Raji (cell line): Measurements from ENCODE around the gene ADAM12.

Source experiments
- POLR2A ChIP-seq: IDR thresholded peaks from 2 replicates; pipeline ENCODE4 v1.6.1; 2011; ENCODE audit warnings: low read depth, low read length, control low read depth; ENCODE audit not compliant: insufficient read depth

The ADAM12 gene

DNA sequence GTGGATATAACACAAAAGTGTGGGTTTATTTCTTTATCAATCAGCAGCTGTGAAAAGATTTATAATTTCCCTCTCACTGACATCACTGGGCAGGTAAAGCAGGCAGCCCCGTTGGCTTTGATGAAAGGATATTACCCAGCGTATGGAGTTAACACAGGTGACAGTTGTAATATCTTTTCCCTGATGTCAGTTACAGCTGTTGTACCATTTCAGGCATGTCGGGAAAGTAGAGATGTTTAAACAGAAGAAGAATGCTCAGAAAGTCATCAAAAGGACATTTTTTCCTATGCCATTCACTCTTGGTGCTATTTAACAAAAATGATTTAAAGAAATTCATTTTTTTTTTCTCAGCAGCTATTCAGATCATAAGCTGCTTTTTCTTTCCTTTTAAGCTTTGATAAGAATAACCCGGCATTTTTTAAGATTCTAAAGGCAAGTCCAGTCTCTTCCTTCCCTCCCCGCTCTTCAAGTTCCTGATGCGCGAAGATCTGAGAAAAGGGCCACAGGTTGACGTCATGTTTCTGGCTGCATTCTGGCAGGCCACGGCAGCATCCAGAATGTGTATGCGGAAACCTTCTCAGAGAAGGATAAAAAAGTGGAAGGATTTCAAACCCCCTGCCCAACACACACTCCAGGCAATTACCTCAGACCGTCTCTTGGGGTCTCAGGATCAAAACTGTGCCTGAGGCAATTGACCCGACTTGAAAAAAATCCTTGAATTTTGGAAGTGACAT lies 32.5 kb upstream of the ADAM12 start:
- TF ChIP-seq POLR2A = no peak

- TF ChIP-seq POLR2A = no peak
Observed at GRCh38 chr10:126417220-126417825, 29.0 kb upstream of the ADAM12 start.

DNA sequence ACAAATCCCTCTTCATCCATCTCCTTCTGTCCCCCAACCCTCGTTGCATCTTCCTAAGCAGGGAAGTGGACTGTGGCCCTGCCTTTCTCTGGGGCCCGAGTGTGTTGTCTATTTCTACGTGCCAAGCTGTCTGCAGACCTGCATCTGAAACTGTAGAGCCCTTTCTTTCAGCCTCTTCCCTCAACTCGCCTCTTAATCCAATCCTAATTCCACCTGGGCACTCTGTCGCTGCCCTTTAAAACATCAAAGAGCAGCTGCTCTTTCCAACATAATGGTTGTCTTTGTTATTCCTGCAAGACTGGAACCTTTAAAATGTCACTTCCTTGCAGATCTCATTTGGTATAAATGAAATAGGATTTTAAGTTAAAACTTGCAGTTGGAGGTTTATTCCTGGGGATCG lies 21.5 kb upstream of the ADAM12 start:
- no peak for TF ChIP-seq POLR2A

- no peak for TF ChIP-seq POLR2A
Observed at GRCh38 chr10:126408953-126409641, 20.8 kb upstream of the ADAM12 start.

GRCh38 chr10:126407831-126408230 lies 19.6 kb upstream of the ADAM12 start:
- TF ChIP-seq POLR2A = no peak

- TF ChIP-seq POLR2A = no peak
Observed at GRCh38 chr10:126405239-126405775, 17.0 kb upstream of the ADAM12 start.

DNA sequence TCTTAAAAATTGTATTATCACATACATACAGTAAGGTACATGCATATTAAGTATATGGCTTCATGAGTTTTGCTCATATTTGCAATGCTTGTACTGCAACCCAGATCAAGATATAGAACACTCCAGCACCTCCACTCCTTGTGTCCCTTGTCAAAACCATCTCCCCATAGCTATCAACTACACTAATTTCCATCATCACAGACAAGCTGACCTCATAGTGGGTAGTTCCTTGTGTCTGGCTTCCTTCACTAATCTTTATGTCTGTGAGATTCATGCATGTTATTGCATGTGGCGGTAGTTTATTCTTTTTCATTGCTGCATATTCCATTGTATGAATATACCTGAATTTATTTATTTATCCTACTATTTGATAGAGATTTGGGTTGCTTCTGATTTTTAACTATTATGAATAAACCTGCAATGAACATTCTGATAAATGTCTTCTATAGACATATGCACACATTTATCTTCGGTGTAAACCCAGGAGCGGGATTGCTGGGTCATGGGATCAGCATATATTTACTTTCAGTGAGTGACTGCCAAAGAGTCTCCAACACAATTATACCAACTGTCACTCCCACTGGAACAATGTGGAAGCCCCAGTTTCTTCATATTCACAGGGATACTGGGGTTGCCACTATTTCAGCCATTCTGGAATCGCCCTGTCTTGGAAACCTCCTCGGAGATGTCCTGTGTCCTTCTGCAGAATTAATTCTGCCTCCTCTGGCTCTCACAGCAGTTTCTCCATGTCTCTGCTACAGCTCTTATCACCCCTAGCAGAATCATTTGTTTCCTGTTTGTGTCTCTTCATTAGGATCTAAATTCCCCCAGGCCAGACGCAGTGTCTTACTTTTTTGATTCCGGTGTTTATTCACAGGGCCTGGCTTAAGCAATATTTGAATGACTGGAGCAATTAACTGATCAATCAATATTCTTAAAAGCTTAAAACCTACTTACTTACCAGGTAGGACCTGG lies 14.7 kb upstream of the ADAM12 start:
- no peak for TF ChIP-seq POLR2A

GRCh38 chr10:126400641-126401040 lies 12.4 kb upstream of the ADAM12 start:
- TF ChIP-seq POLR2A = no peak

- no peak for TF ChIP-seq POLR2A
Observed at GRCh38 chr10:126398924-126399323, 10.6 kb upstream of the ADAM12 start.

DNA sequence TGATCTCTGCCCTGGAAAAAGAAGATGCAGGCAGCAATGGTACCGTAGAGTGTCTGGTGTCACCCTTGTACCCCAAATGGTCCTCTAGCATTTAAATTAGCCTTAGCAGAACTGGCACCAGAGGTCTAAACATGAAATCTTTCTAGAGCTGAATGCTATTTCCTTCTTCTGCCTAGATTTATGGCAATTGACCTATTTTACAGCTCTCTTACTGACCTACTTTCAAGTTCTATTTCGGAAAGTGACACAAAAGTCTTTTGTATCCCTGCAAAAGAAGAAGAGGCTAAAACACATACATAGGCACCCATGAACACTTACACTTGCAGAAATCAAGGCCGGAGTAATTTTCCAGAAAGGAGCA lies 10.1 kb upstream of the ADAM12 start:
- no peak for TF ChIP-seq POLR2A

DNA sequence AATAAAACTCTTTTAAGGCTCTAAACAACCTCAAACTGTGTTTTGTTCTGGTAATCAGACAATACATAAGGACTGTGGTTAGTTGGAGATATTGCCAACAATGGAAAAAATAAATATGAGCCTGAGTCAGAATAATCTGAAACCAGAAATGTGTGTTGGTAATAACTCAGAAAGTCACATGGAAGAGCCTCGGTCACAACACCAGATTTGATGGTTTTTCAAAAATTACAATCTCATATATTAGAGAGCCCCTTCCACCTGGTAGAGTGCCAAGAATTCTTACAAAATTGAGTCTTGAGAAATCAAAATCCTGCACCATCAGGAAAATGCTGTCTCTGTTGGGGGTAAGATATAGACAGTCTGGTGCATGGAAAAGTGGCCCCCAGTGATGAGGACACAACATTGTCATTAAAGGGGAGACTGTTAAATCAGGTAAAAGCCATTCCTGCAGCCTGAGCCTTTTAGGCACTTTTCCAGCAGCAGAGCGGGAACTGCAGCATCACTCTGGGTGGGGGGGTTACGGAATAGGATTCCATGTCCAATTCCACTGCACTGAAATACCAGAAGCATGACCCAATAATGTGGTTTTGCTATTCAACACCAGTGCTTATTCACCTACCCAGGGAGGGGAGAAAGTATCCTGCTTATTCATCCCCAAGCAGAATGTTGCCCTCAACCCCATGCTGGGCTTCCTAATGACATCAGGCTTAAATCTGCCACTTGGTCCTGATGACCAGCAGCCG lies 9.5 kb upstream of the ADAM12 start:
- no peak for TF ChIP-seq POLR2A

- no peak for TF ChIP-seq POLR2A
Observed at GRCh38 chr10:126397156-126397555, 8.9 kb upstream of the ADAM12 start.

DNA sequence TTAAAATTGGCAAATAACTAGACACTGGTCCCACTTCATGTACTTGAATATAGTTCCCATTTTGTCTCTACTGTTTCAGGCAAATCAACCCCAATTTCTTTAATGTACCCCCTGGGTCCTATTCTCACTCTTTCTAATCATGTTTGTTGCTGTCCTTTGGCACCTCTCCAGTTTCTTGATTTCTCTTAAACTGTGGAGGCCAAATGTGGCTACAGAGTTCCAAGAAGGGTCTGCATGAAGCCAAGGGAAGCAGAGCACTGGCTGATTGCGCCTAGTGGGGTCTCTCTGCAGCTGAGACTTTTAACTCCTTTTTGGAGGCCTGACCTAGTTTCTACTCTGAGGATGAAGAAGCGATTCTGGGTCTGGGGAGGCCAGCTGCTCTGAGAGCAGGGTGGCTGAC lies 6.7 kb upstream of the ADAM12 start:
- TF ChIP-seq POLR2A = no peak

DNA sequence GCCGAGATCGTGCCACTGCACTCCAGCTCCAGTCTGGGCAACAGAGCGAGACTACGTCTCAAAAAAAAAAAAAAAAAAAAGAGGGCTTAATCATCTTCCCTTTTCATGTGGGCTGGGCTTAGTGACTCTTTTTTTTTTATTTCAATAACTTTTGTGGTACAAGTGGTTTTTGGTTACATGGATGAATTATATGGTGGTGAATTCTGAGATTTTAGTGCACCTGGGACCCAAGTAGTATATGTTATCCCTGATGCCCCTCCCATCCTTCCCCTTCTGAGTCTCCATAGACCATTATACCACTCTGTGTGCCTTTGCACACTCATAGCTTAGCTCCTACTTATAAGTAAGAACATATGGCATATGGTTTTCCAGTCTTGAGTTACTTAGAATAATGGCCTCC lies 4.8 kb upstream of the ADAM12 start:
- no peak for TF ChIP-seq POLR2A
